22Rv1 (cell line): ENCODE data around the gene SH3BGRL2.

Experiments
- H3K27ac ChIP-seq: fragments of 450-650 bp; 2 replicates; pipeline ENCODE4 v1.5.1; 2017
- CTCF ChIP-seq: fragments of 450-650 bp; IDR thresholded peaks from 2 replicates; pipeline ENCODE4 v1.5.1; 2017; ENCODE audit warnings: mild to moderate bottlenecking
- ZFX ChIP-seq: fragments of 450-650 bp; IDR thresholded peaks from 2 replicates; pipeline ENCODE4 v1.6.1; 2017; ENCODE audit warnings: antibody characterized with exemption, borderline replicate concordance

SH3BGRL2 gene

GRCh38 chr6:79711167-79711566, 80.0 kb downstream of the SH3BGRL2 start:
- TF ChIP-seq CTCF (no peak), ZFX (no peak)
- no peak overlapping the region for H3K27ac ChIP-seq

- TF ChIP-seq CTCF (no peak), ZFX (no peak)
- H3K27ac ChIP-seq = no peak overlapping the region
Measured at GRCh38 chr6:79712144-79712543, 81.0 kb downstream of the SH3BGRL2 start.

GRCh38 chr6:79712616-79713135, 81.5 kb downstream of the SH3BGRL2 start:
- TF ChIP-seq ZFX (no peak), CTCF (no peak)
- H3K27ac ChIP-seq = no peak overlapping the region

GRCh38 chr6:79713701-79714322, 82.7 kb downstream of the SH3BGRL2 start:
- TF ChIP-seq ZFX = no peak
- peak; percentile 80 for TF ChIP-seq CTCF

GRCh38 chr6:79717989-79718388, 86.9 kb downstream of the SH3BGRL2 start:
- no peak overlapping the region for H3K27ac ChIP-seq
- TF ChIP-seq ZFX = no peak
- no peak for TF ChIP-seq CTCF

More at GRCh38 chr6:79713701-79714322, 82.7 kb downstream of the SH3BGRL2 start:
- no peak overlapping the region for H3K27ac ChIP-seq

- TF ChIP-seq ZFX (no peak), CTCF (no peak)
- no peak overlapping the region for H3K27ac ChIP-seq
Measured at GRCh38 chr6:79718509-79719247, 87.5 kb downstream of the SH3BGRL2 start.
